Hypothalamus (tissue), 51 donors: ENCODE measurements around the gene FALEC.

Experiments used
- DNase-seq, 51 donors: peaks; one replicate each; lab custom pipeline; 2025; lab: John Stamatoyannopoulos, UW

The FALEC gene

DNA sequence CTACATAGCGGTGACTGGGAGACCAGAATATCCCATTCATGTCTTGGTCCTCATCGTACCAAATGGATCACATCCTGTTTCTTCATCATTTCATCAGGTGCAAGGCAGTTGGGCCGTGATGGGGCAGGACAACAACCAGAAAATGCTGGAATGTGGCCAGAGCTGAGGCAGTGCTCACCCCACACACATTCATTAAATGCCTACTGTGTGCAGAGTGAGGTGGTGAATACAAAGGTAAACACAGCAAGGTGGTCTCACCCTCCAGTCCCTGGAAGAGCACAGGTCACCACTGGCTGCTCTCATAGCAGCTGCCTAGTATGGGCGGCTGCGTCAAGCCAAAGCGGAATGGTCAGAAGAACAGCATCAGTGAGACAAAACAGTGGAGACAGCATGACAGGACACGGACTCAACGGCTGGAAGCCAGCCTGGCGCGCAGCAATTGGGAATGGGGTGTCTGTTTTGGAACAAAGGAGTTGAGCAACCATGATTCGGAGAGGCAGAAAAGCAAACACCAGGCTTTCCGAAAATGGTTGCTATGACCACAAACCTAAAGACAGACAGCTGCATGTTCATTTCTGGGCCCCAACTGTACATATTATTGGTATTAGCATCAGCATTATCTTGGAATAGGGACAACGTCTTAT lies 28.1 kb downstream of the FALEC start:
- DNase-seq = no peak

DNA sequence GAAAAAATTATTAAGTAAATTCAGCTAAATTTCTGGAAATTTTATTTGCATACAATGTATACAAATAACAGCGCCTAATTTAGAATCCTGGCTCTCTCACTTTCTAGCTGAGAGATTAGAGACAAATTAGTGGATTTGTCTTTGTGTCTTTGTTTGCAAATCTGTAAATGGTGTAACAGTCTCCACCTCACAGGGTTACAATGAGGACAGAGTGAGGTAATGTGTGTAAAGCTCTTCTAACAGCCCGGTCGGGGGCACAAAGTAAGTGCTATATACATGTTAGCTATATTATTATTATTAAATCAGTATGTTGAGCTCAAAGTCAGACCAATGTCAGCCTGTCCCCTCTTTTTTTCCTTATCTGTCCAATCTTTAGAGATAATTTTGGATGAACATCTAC lies 28.7 kb downstream of the FALEC start:
- no peak for DNase-seq

DNA sequence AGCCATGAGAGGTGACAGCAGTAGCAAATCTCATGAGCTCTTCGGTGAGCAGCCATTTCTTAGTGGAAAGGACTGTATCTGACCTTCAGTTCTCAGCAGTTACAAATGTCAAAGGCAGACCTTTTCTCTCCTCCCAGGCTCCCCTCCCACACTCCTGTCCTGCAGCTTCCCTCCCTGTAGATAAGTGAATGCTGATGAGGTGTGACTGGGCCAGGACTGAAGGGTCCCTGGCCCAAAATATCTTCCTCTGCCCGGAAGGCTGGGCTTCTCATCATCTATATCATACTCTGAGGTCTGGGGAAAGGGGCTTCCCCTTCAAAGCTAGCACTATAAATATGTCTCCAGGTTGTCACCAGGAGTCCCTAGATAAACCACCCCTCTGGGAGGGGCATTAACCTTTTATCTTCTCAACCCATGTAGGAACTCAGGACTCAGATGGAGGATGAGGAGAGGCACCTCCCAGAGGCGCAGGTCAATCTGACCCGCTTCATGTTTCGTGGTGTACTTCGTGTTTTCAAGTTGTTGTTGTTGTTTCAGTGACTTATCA lies 30.0 kb downstream of the FALEC start:
- DNase-seq = no peak

DNA sequence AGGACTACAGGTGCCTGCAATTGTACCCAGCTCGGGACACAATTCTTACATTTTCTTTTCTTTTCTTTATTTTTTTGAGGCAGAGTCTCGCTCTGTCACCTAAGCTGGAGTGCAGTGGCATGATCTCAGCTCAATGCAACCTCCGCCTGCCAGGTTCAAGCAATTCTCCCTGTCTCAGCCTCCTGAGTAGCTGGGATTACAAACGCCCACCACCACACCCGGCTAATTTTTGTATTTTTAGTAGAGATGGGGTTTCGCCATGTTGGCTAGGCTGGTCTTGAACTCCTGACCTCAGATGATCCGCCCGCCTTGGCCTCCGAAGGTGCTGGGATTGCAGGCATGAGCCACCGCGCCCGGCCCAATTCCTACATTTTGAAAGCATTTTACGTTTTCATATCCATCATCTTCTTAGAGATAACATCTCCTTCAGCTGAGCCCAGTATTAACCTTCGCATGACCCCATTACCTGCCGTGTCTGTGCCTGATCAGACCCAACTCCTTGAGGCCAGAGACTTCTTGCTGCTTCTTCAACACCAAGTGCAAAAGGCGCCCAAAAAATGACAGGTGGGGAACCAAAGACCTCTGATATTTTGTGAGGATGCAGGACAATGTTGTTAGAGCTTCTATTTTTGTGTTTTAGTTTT lies 30.9 kb downstream of the FALEC start:
- no peak for DNase-seq

DNA sequence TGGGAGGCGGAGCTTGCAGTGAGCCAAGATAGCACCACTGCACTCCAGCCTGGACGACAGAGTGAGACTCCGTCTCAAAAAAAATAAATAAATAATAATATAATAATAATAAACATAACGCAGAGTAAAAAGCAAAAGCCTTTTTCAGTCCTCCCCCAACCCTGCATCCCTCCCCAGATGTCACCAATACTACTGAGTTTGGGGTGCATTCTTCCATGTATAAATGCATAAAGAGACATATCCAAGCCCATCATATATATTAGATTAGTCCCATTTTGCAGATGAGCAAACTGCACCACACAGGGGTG lies 32.7 kb downstream of the FALEC start:
- no peak for DNase-seq

DNA sequence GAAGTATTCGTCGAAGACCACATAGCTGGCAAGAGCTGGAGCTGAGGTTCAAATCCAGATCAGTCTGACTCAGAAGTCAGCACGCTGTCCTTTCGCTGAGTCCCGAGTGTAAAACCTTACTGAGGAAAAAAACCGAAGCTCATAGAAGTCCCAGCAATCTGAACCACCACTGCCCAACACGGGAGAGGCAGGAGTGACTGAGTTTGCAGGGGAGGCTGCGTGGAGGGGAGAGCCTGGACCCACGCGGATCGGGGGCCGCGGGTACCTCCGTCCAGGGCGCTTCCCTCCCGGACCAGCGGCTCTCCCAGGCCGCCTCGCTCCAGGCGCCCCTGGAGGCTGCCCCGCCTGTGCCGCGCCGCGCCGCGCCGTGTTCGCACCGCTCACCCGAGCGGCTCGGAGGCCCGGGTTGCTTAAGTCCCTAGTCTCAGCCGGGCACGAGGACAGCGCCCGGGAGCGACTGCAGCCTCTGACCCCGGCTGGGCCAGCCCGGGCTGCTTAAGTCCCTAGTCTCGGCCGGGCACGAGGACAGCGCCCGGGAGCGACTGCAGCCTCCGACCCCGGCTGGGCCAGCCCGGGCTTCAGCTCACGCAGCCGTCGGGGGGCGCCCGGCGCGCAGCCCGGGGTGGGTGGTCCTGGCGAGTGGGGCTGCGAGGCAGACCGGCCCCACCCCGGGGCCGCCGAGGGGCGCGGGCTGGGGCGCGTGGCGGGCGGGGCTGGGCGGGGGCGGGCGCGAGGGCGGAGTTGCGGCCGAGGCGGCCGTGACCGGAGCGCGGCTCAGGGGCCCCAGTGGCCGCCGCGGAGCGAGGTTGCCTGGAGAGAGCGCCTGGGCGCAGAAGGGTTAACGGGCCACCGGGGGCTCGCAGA lies 33.3 kb downstream of the FALEC start, which contains the start of gene ADAMTSL4:
Gene ADAMTSL4 (plus strand): TSS at position 777 of the 864 bp plus-strand sequence. CDS start 2,881 bp downstream, outside the sequence.
- peak in 21 of 51 donors; percentile 6 to 55 (median 23) for DNase-seq

DNA sequence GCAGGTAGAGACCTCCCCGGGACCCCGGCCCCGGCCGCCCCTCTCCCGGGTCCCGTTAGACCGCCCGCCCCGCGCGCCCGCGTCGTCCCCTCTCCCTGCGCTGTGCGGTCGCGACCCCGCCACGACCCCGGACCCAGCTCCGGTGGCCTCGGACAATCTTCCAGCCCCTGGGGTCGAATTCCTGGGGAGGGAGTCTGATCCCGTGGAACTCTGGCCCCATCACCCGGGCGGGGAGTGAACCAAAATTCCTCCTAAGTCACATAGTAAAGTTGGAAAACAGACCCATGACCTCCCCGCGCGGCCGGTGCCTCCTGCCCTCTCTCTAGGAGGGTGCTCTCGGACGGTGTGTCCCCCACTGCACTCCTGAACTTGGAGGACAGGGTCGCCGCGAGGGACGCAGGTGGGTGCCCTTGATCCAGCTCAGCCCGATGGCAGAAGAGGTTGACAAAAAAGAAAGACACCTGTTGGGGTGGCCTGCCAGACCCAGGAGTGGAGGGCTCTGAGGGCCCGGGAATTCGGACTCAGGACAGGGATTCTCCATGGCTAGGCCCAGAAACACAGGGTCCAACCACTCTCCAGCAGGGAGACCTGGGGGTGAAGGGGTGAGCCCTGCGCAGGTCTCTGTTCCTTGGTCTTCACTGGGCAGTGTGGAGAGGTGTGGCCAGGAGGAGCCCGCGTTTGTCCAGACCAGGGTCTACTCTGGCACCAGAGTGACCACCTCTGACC lies 34.1 kb downstream of the FALEC start:
- DNase-seq = no peak

DNA sequence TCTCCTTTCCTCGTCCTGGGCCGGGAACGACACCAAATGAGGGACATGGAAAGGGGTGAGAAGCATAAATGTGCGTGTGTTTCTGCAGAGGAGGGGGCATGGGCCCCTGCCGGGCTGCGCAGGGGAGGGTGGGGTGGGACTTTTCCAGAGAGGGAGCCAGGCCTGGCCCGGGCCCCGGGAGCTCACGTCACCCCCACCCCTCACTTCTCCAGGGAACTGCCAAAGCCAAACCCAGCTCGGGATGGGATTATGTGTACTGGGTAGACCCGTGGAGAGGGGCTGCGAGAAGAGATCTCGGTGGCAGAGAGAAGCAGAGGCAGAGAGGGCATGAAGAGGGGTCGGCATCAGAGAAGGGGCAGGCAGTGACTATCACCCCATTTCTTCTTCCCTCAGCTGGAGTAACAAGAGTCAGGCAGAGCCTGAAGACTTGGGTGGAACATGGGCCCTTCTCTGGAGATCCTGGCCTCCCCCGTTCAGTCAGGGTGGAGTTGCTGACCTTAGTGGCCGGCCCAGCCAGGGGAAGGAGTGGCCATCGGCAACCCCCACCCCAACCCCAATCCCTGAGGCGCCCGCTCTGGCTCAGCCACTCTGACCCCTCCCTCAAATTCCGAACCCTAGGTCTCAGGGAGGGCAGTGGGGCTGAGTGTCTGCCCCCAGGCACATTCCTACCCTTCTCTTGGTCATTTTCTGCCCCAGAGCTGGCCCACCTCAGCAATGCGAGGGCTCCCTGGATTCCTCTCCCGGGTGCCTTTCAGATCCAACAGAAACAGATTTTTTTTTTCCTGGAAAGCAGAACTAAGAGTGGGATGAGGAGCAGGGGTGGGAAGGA lies 34.9 kb downstream of the FALEC start:
- peak in 3 of 51 donors; percentile 7 to 17 (median 14) for DNase-seq

DNA sequence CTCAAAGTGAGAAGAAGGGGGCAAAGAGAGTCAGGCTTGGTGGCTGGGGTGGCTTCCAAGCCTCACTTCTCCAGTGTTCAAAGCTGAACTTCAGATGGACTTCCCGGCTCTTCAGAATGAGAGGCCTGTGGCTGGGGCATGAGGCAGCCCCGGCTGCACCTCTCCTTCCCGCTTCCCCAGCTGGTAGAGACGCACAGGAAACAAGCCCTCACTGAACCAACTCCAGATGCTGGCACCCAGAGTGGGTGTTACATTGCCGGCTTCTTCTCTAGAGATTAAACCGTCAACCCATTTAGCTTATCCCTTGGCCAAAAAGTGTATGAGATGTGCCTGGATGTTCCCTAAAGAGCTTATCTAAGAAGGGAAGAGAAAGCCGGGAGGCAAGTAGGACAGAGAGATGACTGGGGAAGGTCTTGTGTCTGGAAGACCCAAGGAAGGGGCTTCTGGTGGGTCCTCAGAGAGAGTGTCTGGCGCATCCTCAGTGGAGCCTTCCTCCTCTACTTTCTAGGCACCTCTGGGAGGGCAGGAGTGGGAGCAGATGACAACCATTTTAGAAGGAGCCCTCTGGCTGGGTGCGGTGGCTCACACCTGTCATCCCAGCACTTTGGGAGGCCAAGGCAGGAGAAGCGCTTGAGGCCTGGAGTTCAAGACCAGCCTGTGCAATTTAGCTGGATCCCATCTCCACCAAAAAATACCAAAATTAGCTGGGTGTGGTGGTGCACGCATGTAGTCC lies 35.7 kb downstream of the FALEC start:
- DNase-seq = peak in 2 of 51 donors; percentile 2 to 5

DNA sequence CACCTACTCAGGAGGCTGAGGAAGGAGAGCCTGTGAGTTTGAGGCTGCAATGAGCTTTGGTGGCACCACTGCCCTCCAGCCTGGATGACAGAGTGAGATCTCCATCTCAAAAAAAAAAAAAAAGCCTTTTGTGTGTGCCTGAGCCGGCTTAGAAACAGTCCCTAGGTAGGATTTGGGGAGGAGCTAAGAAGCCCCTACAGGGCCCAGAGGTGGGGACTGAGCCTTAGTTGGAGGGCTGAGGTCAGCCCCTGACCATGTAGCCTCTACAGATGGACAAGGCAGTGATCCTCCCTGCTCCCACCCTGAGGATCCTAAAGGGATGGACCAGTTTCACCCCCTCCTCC lies 36.2 kb downstream of the FALEC start:
- DNase-seq = no peak

DNA sequence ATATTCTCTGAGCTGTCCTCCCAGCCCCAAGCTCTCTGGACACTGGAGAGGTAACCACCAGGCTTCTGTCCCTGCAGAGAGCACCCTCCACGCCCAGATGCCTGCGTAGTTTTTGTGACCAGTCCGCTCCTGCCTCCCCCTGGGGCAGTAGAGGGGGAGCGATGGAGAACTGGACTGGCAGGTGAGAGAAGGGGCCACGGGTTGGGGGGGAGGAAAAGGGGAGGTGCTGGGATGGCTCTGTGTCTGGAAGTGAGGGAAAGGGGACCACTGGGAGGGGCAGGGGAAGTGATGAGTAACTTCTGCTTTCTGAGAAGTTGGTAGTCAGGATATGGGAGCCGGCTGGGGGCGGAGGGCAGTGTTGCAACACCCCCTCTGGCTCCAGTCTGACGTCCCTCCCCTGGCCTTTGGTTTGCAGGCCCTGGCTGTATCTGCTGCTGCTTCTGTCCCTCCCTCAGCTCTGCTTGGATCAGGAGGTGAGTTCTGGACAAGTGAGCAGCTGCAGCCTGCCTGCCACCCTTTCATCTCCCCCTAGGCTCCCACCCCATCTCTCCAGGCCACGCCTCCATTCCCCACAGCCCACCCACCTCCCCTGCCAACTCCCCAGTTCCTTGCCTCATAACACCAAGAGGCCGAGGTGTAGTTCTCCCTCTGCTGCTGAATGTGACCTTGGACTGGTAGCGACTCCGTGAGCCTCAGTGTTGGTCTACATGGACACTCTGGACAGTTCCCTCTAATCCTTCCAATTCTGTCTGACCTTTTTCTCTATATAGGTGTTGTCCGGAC lies 36.8 kb downstream of the FALEC start:
- DNase-seq = peak in 32 of 51 donors; percentile 10 to 74 (median 28)

DNA sequence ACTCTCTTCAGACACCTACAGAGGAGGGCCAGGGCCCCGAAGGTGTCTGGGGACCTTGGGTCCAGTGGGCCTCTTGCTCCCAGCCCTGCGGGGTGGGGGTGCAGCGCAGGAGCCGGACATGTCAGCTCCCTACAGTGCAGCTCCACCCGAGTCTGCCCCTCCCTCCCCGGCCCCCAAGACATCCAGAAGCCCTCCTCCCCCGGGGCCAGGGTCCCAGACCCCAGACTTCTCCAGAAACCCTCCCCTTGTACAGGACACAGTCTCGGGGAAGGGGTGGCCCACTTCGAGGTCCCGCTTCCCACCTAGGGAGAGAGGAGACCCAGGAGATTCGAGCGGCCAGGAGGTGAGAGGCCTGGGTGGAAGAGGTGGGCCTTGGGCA lies 37.3 kb downstream of the FALEC start:
- no peak for DNase-seq

DNA sequence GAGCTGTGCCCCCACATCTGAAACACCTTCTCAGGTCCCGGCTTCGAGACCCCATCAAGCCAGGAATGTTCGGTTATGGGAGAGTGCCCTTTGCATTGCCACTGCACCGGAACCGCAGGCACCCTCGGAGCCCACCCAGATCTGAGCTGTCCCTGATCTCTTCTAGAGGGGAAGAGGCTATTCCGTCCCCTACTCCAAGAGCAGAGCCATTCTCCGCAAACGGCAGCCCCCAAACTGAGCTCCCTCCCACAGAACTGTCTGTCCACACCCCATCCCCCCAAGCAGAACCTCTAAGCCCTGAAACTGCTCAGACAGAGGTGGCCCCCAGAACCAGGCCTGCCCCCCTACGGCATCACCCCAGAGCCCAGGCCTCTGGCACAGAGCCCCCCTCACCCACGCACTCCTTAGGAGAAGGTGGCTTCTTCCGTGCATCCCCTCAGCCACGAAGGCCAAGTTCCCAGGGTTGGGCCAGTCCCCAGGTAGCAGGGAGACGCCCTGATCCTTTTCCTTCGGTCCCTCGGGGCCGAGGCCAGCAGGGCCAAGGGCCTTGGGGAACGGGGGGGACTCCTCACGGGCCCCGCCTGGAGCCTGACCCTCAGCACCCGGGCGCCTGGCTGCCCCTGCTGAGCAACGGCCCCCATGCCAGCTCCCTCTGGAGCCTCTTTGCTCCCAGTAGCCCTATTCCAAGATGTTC lies 38.0 kb downstream of the FALEC start:
- DNase-seq = no peak

DNA sequence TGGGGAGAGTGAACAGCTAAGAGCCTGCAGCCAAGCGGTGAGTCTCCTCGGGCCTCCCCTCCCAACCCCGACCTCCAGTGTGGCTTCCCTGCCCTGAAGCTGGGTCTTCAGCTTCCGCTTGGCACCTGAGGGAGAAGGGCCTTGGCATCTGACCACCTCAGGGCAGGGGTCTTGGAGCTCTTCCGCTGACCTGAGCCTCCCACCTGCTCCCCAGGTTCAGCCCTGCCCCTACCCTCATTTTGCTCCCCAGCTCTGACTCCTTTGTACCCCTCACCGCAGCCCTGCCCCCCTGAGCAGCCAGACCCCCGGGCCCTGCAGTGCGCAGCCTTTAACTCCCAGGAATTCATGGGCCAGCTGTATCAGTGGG lies 38.5 kb downstream of the FALEC start:
- DNase-seq = no peak

DNA sequence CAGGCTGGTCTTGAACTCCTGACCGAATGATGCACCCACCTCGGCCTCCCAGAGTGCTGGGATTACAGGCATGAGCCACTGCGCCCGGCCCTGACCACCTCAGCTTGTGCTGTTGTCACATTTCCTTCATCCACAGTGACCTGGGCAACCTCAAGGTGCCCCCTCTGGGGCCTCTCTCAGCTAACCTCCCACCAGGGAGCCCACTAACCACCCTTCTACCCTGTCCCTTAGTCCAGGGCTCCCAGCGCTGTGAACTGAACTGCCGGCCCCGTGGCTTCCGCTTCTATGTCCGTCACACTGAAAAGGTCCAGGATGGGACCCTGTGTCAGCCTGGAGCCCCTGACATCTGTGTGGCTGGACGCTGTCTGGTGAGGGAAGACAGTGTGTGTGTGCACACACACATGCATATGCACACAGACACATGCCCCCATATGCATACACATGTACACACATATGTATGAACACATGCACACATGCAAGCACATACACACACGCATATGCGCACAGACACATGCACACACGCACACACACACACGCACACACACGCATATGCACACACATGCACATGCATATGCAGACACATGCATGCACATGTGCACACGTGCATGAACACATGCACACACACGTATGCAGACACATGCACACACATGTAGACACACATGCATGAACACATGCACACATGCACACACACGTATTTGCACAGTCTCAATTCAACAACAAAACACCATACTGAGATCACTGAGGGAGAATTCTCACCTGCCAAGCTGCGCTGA lies 39.8 kb downstream of the FALEC start:
- DNase-seq = no peak

DNA sequence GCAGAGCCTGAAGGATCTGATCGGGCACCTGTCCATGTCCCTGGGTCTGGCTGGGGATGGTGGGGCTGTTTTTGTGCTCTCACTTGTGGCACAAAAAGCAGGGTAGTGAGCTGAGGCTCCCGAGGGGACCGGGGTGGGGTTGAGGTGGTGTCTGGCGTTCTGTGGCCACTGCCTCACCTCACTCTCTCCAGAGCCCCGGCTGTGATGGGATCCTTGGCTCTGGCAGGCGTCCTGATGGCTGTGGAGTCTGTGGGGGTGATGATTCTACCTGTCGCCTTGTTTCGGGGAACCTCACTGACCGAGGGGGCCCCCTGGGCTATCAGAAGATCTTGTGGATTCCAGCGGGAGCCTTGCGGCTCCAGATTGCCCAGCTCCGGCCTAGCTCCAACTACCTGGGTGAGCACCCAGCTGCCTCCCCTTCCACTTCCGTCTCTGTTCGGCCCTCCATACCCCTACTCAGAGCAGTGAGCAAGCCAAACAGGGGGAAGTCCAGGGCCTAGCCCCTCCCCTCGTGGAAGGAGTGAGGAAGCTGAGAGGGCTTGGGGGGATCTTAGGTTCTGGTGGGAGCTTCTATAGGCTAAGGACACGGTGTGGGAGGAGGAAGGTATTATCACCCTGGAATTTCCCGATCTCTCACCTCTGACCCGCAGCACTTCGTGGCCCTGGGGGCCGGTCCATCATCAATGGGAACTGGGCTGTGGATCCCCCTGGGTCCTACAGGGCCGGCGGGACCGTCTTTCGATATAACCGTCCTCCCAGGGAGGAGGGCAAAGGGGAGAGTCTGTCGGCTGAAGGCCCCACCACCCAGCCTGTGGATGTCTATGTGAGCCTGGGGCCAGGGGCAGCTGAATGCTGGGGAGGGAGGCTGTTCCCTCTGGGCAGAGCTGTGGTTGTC lies 40.7 kb downstream of the FALEC start:
- no peak for DNase-seq
